ENCODE data around the gene NR5A1.

DNA sequence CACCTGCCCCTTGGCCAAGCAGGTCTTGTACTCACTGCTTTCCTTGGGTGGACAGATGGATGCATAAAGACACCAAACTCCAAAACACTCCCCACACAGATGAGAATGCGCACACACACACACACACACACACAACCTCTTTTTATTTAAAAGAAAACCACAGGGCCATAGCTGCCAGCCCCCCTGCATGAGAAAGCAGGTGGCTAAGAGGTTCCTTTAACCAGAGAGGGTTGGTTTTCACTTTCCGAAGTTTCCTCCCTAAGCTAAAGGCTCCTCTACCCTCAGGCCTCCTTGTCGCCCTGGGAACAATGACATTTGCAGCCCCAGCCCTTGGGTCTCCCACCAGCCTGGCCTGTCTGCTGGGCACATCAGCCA is 11.1 kb downstream of the NR5A1 start:
- no peak for TF ChIP-seq EZH2 (IDR thresholded peaks at IDR 0.05)
- no peak for TF ChIP-seq POLR2AphosphoS5 (IDR thresholded peaks at IDR 0.05; ENCODE audit: borderline replicate concordance, low read depth, low read length)

Data from SK-N-MC (cell line).